Body of pancreas (tissue), 4 donors: ENCODE data around the gene ANKRD11. TPM values are rescaled to one million over a fixed set of nuclear protein-coding genes. Genes with fewer than 3 reads are reported as not detected.

Experiments
- ATAC-seq: fragments of 150-250 bp; one replicate; pipeline ENCODE4 v1.9.1; 2016
- DNase-seq, 4 donors: peaks; one replicate each; pipeline ENCODE4 v3.0.0-alpha.2; 2019
- H3K27ac ChIP-seq, 4 donors: fragments of 200-600 bp; sonication (generic); 1 replicate in 3 of 4; 2 replicates in 1 of 4; pipeline versions ENCODE4 v1.5.1 to v1.6.1; 2016 to 2019; ENCODE audit warnings: mild to moderate bottlenecking in 1 of 4, mixed read lengths in 1 of 4, moderate library complexity in 1 of 4
- H3K27me3 ChIP-seq, 2 donors: fragments of 200-600 bp; sonication (generic); one replicate each; pipeline ENCODE4 v1.6.0; 2016; ENCODE audit warnings: mild to moderate bottlenecking in 1 of 2
- H3K36me3 ChIP-seq, 2 donors: fragments of 200-600 bp; sonication (generic); replicated peaks in 1 of 2; 2 replicates each; pipeline ENCODE4 v1.5.1; 2016; ENCODE audit warnings: low read depth in 2 of 2; ENCODE audit not compliant: insufficient read depth in 1 of 2
- H3K4me1 ChIP-seq: fragments of 200-600 bp; sonication (generic); one replicate; pipeline ENCODE4 v1.6.0; 2016
- H3K4me3 ChIP-seq, 2 donors: fragments of 200-600 bp; sonication (generic); 1 replicate in 1 of 2; 2 replicates in 1 of 2; pipeline ENCODE4 v1.5.1; 2016 to 2019
- H3K9me3 ChIP-seq, 3 donors: fragments of 200-600 bp; sonication (generic); 1 replicate in 2 of 3; 2 replicates in 1 of 3; pipeline ENCODE4 v1.5.1; 2016
- POLR2A ChIP-seq, 3 donors: fragments of 450-650 bp; IDR thresholded peaks; one replicate each; pipeline ENCODE4 v1.6.1; 2016; ENCODE audit warnings: antibody characterized with exemption in 3 of 3, mild to moderate bottlenecking in 2 of 3
- WGBS, 2 donors: methylation state at CpG; one replicate each; pipeline ENCODE4 v1.1.5; 2017; 5-methylcytosine and 5-hydroxymethylcytosine counted together
- intact Hi-C: fragments of 100-400 bp; cut with DNase I; formaldehyde crosslinking; loops from one replicate; pipeline ENCODE4 v1.15.1; 2023
- total RNA-seq, 2 donors: library from RNA; depleted of rRNA; stranded (reverse); fragments of >200 nt; gene quantifications; one replicate each; pipeline ENCODE4 v1.1.0, GENCODE V29; 2016
- TF ChIP-seq, protein P1 (sequence below), 7 experiments: fragments of 450-650 bp in 4 of 7; fragments of 200-600 bp in 3 of 7; sonication (generic) in 3 of 7; IDR thresholded peaks; one replicate each; pipeline ENCODE4 v1.5.1; 2016 to 2019; ENCODE audit warnings: antibody characterized with exemption in 7 of 7

ANKRD11 gene
- total RNA-seq, 2 donors from 2014 or later = 52.1 to 97.9 TPM

DNA sequence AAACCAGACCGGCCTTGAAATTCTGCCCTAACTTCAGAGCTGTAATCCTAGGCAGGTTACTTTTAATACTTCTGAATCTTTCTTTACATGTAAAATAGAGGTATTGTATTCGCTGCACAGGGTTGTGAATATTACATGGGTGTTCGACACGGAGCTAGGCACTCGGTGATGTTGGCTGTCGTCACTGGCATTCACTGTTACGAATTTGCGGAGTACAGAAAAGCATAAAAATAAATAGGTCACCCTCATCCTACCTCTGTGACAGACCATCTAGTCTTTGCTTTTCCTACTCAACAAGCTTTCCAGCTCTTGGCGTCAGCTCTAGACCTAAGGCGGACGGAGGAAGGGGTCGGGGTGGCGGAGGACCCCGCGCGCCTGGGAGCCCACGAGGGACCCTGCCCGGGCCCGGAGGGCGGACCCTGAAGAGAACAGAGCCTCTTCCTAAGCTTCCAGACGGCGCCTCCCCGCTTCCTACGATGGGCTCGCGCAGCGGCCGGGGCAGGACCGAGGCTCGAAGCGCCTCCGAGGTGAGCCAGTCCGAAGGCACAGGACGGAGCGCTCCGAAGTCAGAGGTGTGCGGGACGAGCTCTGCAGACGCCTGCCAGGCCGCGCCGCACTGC is 17.0 kb upstream of the ANKRD11 start:
- H3K4me3 ChIP-seq = peak overlapping the region; percentile 64 to 85
- H3K4me1 ChIP-seq = peaks cover 55% of the 10 kb centered on the region
- H3K27me3 ChIP-seq = no peaks in the 10 kb centered on the region
- intact Hi-C loops = loop anchor here (10.0 kb wide), 1 partner anchor 263 kb away; no protein-coding TSS in a partner anchor
- WGBS, 2 donors = 12 to 31% methylated on average over 27 to 42 of the region's 42 CpGs
- TF ChIP-seq, protein P1, sequence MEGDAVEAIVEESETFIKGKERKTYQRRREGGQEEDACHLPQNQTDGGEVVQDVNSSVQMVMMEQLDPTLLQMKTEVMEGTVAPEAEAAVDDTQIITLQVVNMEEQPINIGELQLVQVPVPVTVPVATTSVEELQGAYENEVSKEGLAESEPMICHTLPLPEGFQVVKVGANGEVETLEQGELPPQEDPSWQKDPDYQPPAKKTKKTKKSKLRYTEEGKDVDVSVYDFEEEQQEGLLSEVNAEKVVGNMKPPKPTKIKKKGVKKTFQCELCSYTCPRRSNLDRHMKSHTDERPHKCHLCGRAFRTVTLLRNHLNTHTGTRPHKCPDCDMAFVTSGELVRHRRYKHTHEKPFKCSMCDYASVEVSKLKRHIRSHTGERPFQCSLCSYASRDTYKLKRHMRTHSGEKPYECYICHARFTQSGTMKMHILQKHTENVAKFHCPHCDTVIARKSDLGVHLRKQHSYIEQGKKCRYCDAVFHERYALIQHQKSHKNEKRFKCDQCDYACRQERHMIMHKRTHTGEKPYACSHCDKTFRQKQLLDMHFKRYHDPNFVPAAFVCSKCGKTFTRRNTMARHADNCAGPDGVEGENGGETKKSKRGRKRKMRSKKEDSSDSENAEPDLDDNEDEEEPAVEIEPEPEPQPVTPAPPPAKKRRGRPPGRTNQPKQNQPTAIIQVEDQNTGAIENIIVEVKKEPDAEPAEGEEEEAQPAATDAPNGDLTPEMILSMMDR (IDR thresholded peaks at IDR 0.05) = no peak
- TF ChIP-seq POLR2A (IDR thresholded peaks at IDR 0.05) = no peak
- ATAC-seq (peak; percentile 13), DNase-seq (no peak)
- H3K36me3 ChIP-seq = peaks cover 4 to 10% of the 10 kb centered on the region in 2 donors
- H3K9me3 ChIP-seq = no peaks in the 10 kb centered on the region
- peak overlapping the region; percentile 87 to 94 (median 90) for H3K27ac ChIP-seq

DNA sequence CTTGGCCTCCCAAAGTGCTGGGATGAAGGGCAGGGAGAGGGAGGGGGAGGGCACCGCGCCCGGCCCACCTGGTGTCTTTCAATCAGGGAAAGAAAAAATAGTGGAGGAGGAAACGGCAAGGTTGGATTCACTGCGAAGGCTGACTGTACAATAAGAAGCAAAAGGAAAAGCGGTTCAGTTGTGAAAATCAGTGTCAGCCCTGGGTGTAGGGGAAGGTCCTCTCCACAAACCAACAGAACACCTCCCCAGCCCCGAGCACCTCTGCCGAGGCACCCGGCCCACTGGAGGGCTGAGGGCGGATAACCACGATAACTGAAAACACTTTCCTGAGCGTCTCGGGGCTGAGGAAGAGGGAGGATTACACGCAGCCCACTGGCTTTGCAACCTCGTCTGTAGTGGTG is 16.4 kb upstream of the ANKRD11 start:
- Histone ChIP-seq H3K9me3 (no peaks in the 10 kb centered on the region), H3K27ac (peak overlapping the region in 3 of 4 donors; percentile 87 to 94 (median 89)), H3K36me3 (peaks cover 4 to 10% of the 10 kb centered on the region in 2 donors), H3K27me3 (no peaks in the 10 kb centered on the region), H3K4me3 (no peak overlapping the region), H3K4me1 (peaks cover 60% of the 10 kb centered on the region)
- 55 to 76% methylated on average over 15 of the region's 15 CpGs for WGBS, 2 donors
- no peak for ATAC-seq
- intact Hi-C loops = loop anchor here (10.0 kb wide), 1 partner anchor 262 kb away; no protein-coding TSS in a partner anchor
- no peak for TF ChIP-seq POLR2A (IDR thresholded peaks at IDR 0.05)
- TF ChIP-seq, protein P1 (IDR thresholded peaks at IDR 0.05) = no peak
- no peak for DNase-seq

DNA sequence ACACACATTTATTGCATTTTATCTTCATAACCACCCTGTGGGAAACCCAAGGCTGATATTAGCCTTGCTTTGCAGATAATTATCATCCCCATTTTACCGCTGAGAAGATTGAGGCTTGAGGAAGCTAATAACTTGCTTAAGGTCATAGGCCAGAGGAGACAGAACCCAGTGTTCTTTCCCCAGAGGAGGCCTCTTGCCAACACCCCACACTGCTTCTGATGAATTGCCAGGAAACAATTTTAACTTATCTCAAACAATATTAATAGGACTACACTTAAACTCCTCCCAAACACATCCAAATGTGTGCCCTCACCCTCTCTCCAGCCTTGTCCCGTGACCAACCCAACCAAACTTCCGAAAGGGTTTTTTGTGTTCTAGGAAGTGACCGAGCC is 15.7 kb upstream of the ANKRD11 start:
- Histone ChIP-seq H3K4me3 (no peak overlapping the region), H3K4me1 (peaks cover 61% of the 10 kb centered on the region), H3K9me3 (no peaks in the 10 kb centered on the region), H3K27me3 (no peaks in the 10 kb centered on the region), H3K27ac (peak overlapping the region; percentile 73 to 89 (median 82)), H3K36me3 (peaks cover 0 to 5% of the 10 kb centered on the region in 2 donors)
- DNase-seq (no peak), ATAC-seq (no peak)
- WGBS, 2 donors = 60 to 65% methylated on average over 4 of the region's 4 CpGs
- intact Hi-C loops = loop anchor here (10.0 kb wide), 1 partner anchor 261 kb away; no protein-coding TSS in a partner anchor
- TF ChIP-seq, protein P1 (IDR thresholded peaks at IDR 0.05) = no peak
- TF ChIP-seq POLR2A (IDR thresholded peaks at IDR 0.05) = no peak

DNA sequence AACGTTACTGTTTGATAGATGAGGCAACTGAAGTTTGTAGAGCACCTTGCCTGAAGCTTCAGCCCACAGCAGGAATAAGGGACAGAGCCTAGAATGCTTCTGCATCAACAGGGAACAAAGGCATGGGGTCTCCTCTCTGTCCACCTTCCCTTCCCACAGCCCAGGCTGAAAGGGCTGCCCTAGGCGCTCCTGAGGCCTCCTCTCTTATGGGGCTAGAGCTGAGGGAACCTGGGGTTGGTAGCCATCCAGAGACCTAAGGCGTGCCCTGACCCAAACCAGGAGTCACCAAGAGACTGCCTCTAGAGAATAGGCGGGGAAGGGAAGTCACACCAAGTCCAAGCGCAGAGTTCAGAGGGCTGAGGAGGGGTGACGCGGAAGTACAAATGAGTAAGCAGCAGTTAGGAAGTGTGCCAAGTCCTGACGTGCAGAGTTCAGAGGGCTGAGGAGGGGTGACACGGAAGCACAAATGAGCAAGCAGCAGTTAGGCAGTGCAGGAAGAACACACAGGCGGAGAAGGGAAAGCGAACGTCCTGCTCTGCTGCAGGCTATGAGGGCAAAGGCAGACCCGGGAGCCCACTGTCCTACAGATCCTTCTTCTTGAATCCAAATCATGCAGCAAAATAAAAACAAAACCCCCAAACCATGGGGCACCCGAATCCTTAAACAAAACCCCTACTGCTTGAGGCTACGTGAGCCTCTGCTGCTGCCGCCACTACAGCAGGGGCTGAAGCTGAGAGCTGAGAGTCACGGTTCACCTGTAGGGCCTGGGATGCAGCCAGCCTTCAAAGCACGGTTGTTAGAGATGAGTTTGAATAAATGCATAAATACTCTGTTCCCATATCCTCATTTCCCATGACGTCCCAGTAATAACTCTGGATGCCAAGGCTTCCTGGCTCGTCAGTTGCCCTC is 15.1 kb upstream of the ANKRD11 start:
- 35 to 44% methylated on average over 17 to 20 of the region's 20 CpGs for WGBS, 2 donors
- Histone ChIP-seq H3K4me1 (peaks cover 61% of the 10 kb centered on the region), H3K9me3 (no peaks in the 10 kb centered on the region), H3K27me3 (no peaks in the 10 kb centered on the region), H3K36me3 (no peaks in the 10 kb centered on the region), H3K27ac (peak overlapping the region; percentile 73 to 89 (median 82)), H3K4me3 (no peak overlapping the region)
- TF ChIP-seq, protein P1 (IDR thresholded peaks at IDR 0.05) = no peak
- TF ChIP-seq POLR2A (IDR thresholded peaks at IDR 0.05) = peak in 2 of 3 donors; percentile 70 to 79
- peak; percentile 33 for ATAC-seq
- intact Hi-C loops = loop anchor here (10.0 kb wide), 1 partner anchor 261 kb away; no protein-coding TSS in a partner anchor
- DNase-seq = peak; percentile 81 to 95 (median 90)
